K562 (cell line): Measurements from ENCODE around the gene NELL1. TPM values are rescaled to one million over a fixed set of nuclear protein-coding genes. Genes with fewer than 3 reads are reported as not detected.

Experiments used
- ATAC-seq: fragments of 200-7000 bp; cut with Tn5 transposase; 3 replicates; pipeline ENCODE4 v1.9.1; 2020; ENCODE audit warnings: moderate library complexity
- BruUV-seq: library from RNA; stranded (reverse); fragments of 400-500 nt; replicated peaks from 2 replicates; lab custom pipeline; 2021; lab: Mats Ljungman, UMichigan
- CTCF ChIA-PET: fragments of 300-600 bp; formaldehyde crosslinking; extraction: SDS; loops from one replicate; lab custom pipeline; 2021; ENCODE audit warnings: low intra/inter-chr PET ratio; lab: Yijun Ruan, JAX
- POLR2A ChIA-PET: fragments of 300-600, 350-650 bp; sonication (Branson Sonifier 250); formaldehyde crosslinking; extraction: SDS; loops from one replicate; lab custom pipeline; 2021; ENCODE audit warnings: antibody characterized with exemption, inconsistent platforms; lab: Yijun Ruan, JAX
- DNase-seq, 4 experiments: peaks; one replicate each; pipeline versions ENCODE4 v3.0.0 to v3.0.0-alpha.2; 2011 to 2018; ENCODE audit warnings: low spot score in 3 of 4, mixed read lengths in 3 of 4; ENCODE audit errors: extremely low read depth in 1 of 4
- FAIRE-seq: peaks from 2 replicates; lab custom pipeline; 2011; peaks lifted over from hg19 to GRCh38; lab: Jason Lieb, UNC
- H2AFZ ChIP-seq: 2 replicates; pipeline ENCODE4 v1.6.0; 2011; ENCODE audit warnings: low read depth, low read length, control low read depth, inconsistent platforms
- H3K27ac ChIP-seq: fragments of 200-600 bp; 3 replicates; pipeline ENCODE4 v1.8.0; 2011; ENCODE audit warnings: low read depth, mild to moderate bottlenecking, control low read depth, inconsistent platforms, low read length, moderate library complexity, mixed read lengths; ENCODE audit errors: extremely low read depth
- H3K27me3 ChIP-seq, 2 experiments: fragments of 300-600 bp in 1 of 2; 2 replicates in 1 of 2; 3 replicates in 1 of 2; pipeline versions ENCODE4 v1.6.0 to v1.8.0; 2011; ENCODE audit warnings: inconsistent platforms in 2 of 2, low read length in 2 of 2, mild to moderate bottlenecking in 1 of 2, mixed read lengths in 1 of 2, moderate library complexity in 1 of 2; ENCODE audit not compliant: control insufficient read depth in 2 of 2, insufficient read depth in 2 of 2
- H3K36me3 ChIP-seq: fragments of 300-600 bp; 3 replicates; pipeline ENCODE4 v1.8.0; 2011; ENCODE audit warnings: mild to moderate bottlenecking, low read length, inconsistent platforms; ENCODE audit not compliant: control insufficient read depth, insufficient read depth
- H3K4me1 ChIP-seq, 2 experiments: fragments of 200-600 bp in 1 of 2; replicated peaks in 1 of 2; 2 replicates in 1 of 2; 3 replicates in 1 of 2; pipeline versions ENCODE4 v1.5.1 to v1.8.0; 2011; ENCODE audit warnings: inconsistent platforms in 2 of 2, low read length in 2 of 2, mild to moderate bottlenecking in 1 of 2, mixed read lengths in 1 of 2, moderate library complexity in 1 of 2; ENCODE audit not compliant: control insufficient read depth in 2 of 2, insufficient read depth in 2 of 2
- H3K4me2 ChIP-seq: 2 replicates; pipeline ENCODE4 v1.6.1; 2011; ENCODE audit warnings: low read length, control low read depth, inconsistent platforms, mixed read lengths; ENCODE audit not compliant: insufficient read depth
- H3K4me3 ChIP-seq: fragments of 200-600 bp; sonication (generic), shearing (Covaris generic); 2 replicates; pipeline ENCODE4 v1.5.1; 2016; ENCODE audit warnings: control low read depth, inconsistent platforms
- H3K79me2 ChIP-seq: fragments of 200-600 bp; 3 replicates; pipeline ENCODE4 v1.8.0; 2011; ENCODE audit warnings: low read length, inconsistent platforms; ENCODE audit not compliant: control insufficient read depth, insufficient read depth
- H3K9ac ChIP-seq, 2 experiments: 2 replicates each; pipeline versions ENCODE4 v1.6.0 to v1.6.1; 2011; ENCODE audit warnings: low read depth in 2 of 2, low read length in 2 of 2, control low read depth in 1 of 2, inconsistent platforms in 1 of 2, mild to moderate bottlenecking in 1 of 2, mixed read lengths in 1 of 2; ENCODE audit not compliant: insufficient read depth in 1 of 2
- H3K9me1 ChIP-seq: one replicate; pipeline ENCODE4 v1.6.0; 2011; ENCODE audit warnings: inconsistent platforms, mild to moderate bottlenecking, low read length, moderate library complexity; ENCODE audit not compliant: control insufficient read depth, insufficient read depth
- H3K9me3 ChIP-seq: replicated peaks from 2 replicates; pipeline ENCODE4 v1.5.1; 2011; ENCODE audit warnings: low read depth, low read length, inconsistent platforms; ENCODE audit not compliant: control insufficient read depth, insufficient read depth
- H4K20me1 ChIP-seq: replicated peaks from 2 replicates; pipeline ENCODE4 v1.6.1; 2011; ENCODE audit warnings: low read length, inconsistent platforms, mixed read lengths; ENCODE audit not compliant: control insufficient read depth, insufficient read depth
- ATF3 ChIP-seq, 2 experiments: fragments of 450-650 bp in 1 of 2; sonication (generic) in 1 of 2; formaldehyde crosslinking in 1 of 2; IDR thresholded peaks in 1 of 2; conservative IDR thresholded peaks in 1 of 2; 2 replicates each; pipeline versions ENCODE4 v1.6.1 to v1.8.1; 2016 to 2023; ENCODE audit warnings: mild to moderate bottlenecking in 2 of 2, moderate library complexity in 2 of 2, inconsistent platforms in 1 of 2, missing genetic modification reagents in 1 of 2
- COPS2 ChIP-seq: fragments of 450-650 bp; conservative IDR thresholded peaks from 2 replicates; pipeline ENCODE4 v1.6.1; 2016; ENCODE audit warnings: mild to moderate bottlenecking, moderate library complexity
- MCM7 ChIP-seq, 2 experiments: fragments of 450-650 bp; IDR thresholded peaks; 2 replicates each; pipeline ENCODE4 v1.6.1; 2016 to 2018
- POLR2B ChIP-seq: fragments of 450-650 bp; IDR thresholded peaks from 2 replicates; pipeline ENCODE4 v1.6.1; 2018; ENCODE audit warnings: low read depth; ENCODE audit not compliant: partially characterized antibody
- RBM17 ChIP-seq: fragments of 200-400 bp; formaldehyde crosslinking; IDR thresholded peaks from 2 replicates; pipeline ENCODE4 v1.6.1; 2017; ENCODE audit warnings: low read depth, mild to moderate bottlenecking, low read length, borderline replicate concordance
- TAF15 ChIP-seq: fragments of 200-400 bp; formaldehyde crosslinking; IDR thresholded peaks from 2 replicates; pipeline ENCODE4 v1.6.1; 2017; ENCODE audit warnings: mild to moderate bottlenecking, low read depth, low read length, moderate library complexity
- TEAD1 ChIP-seq, 2 experiments: fragments of 450-650 bp in 1 of 2; sonication (generic) in 1 of 2; formaldehyde crosslinking; IDR thresholded peaks; 2 replicates each; pipeline versions ENCODE4 v1.4.0 to v1.8.0; 2020 to 2022; ENCODE audit warnings: mild to moderate bottlenecking in 2 of 2, missing genetic modification reagents in 1 of 2
- ZBTB17 ChIP-seq: fragments of 450-650 bp; formaldehyde crosslinking; IDR thresholded peaks from 2 replicates; pipeline ENCODE4 v1.4.0; 2020; ENCODE audit warnings: mild to moderate bottlenecking
- whole genome bisulfite sequencing: fragments of 100-300 bp; shearing (Covaris generic); methylation state at CpG from one replicate; pipeline ENCODE4 v1.1.6; 2016; ENCODE audit warnings: low coverage, mixed read lengths; ENCODE audit not compliant: insufficient coverage; ENCODE audit errors: missing lambda C conversion rate; 5-methylcytosine and 5-hydroxymethylcytosine counted together
- in situ Hi-C: fragments of 300-500 bp; cut with MboI; formaldehyde crosslinking; loops from 4 replicates; pipeline ENCODE4 v1.15.0; 2018; ENCODE audit warnings: inconsistent platforms, mixed read lengths
- intact Hi-C: fragments of 100-400 bp; cut with micrococcal nuclease; formaldehyde crosslinking; loops from 2 replicates; pipeline ENCODE4 v1.14.2; 2022
- polyA plus RNA-seq, 8 experiments: library from polyadenylated mRNA; depleted of rRNA in 4 of 8; stranded (reverse) in 5 of 8; unstranded in 3 of 8; fragments of >200 nt; fragmentation: Nextera tagmentation in 2 of 8; fragmentation: Illumina TruSeq in 1 of 8; extraction: Ambion mirVana in 2 of 8; extraction: Trizol in 1 of 8; gene quantifications; 2 replicates each; pipeline versions ENCODE4 v1.2.1 to v1.2.3, GENCODE V29; 2011 to 2014; ENCODE audit warnings: inconsistent platforms in 1 of 8, missing spikeins in 1 of 8
- total RNA-seq, 7 experiments: library from RNA; depleted of rRNA in 6 of 7; stranded (reverse); fragments of >200 nt in 6 of 7; fragmentation: Illumina TruSeq in 2 of 7; extraction: Trizol in 2 of 7; gene quantifications; 2 replicates each; pipeline versions ENCODE4 v1.2.1 to v1.2.3, GENCODE V29; 2011 to 2021; ENCODE audit warnings: low replicate concordance in 1 of 7
- TF ChIP-seq, protein P1 (sequence below): IDR thresholded peaks from 3 replicates; pipeline ENCODE4 v1.6.1; 2011; ENCODE audit warnings: borderline replicate concordance, mild to moderate bottlenecking, moderate library complexity; ENCODE audit not compliant: insufficient read length; ENCODE audit errors: extremely low read depth

The NELL1 gene
- total and polyA plus RNA-seq, 9 of the 15 experiments (the other 6 are each of a cell fraction or from before 2014, with no cell fraction given): not detected

- TF ChIP-seq, protein P1, sequence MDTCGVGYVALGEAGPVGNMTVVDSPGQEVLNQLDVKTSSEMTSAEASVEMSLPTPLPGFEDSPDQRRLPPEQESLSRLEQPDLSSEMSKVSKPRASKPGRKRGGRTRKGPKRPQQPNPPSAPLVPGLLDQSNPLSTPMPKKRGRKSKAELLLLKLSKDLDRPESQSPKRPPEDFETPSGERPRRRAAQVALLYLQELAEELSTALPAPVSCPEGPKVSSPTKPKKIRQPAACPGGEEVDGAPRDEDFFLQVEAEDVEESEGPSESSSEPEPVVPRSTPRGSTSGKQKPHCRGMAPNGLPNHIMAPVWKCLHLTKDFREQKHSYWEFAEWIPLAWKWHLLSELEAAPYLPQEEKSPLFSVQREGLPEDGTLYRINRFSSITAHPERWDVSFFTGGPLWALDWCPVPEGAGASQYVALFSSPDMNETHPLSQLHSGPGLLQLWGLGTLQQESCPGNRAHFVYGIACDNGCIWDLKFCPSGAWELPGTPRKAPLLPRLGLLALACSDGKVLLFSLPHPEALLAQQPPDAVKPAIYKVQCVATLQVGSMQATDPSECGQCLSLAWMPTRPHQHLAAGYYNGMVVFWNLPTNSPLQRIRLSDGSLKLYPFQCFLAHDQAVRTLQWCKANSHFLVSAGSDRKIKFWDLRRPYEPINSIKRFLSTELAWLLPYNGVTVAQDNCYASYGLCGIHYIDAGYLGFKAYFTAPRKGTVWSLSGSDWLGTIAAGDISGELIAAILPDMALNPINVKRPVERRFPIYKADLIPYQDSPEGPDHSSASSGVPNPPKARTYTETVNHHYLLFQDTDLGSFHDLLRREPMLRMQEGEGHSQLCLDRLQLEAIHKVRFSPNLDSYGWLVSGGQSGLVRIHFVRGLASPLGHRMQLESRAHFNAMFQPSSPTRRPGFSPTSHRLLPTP: no peak
- TF ChIP-seq TEAD1 (CRISPR knock-in tag; IDR thresholded peaks at IDR 0.05): no peak
- no peak for TF ChIP-seq TAF15
- no peak for TF ChIP-seq COPS2
Observed at GRCh38 chr11:21088930-21089329, 419.5 kb downstream of the NELL1 start (continued).

DNA sequence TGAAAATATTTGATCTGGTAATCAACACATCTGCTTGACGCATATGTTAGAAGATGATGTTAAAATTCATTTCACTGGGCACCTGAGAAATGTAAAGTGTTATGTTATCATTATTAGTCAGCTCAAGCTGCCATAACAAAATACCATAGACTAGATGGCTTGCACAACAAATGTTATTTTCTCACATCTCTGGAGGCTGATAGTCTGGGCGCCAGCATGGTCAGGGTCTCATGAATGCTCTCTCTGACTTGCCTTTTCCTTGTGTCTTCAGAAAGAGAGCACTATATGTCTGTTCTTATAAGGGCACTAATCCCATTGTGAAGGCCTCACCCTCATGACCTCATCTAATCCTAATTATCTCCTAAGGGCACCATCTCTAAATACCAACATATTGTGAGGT is 435.3 kb downstream of the NELL1 start:
- intact Hi-C loops (no loop called here), in situ Hi-C loops (no loop called here)
- H3K9me3 ChIP-seq: no peaks in the 10 kb centered on the region
- H3K27me3 ChIP-seq: no peaks in the 10 kb centered on the region
- BruUV-seq: no TSS peak
- no peaks in the 10 kb centered on the region for H3K4me1 ChIP-seq
- FAIRE-seq (no peak), DNase-seq (no peak), ATAC-seq (no peak)
- H3K9me1 ChIP-seq: no peaks in the 10 kb centered on the region
- WGBS: 0% methylated on average over 2 of the region's 2 CpGs
- H3K9ac ChIP-seq: no peak overlapping the region
- no peaks in the 10 kb centered on the region for H3K36me3 ChIP-seq
- no peak overlapping the region for H3K4me3 ChIP-seq
- no peak overlapping the region for H3K27ac ChIP-seq
- H4K20me1 ChIP-seq: no peaks in the 10 kb centered on the region
- H2AFZ ChIP-seq: no peak overlapping the region
- no peak overlapping the region for H3K4me2 ChIP-seq
- POLR2A ChIA-PET: no interaction called here
- CTCF ChIA-PET: no interaction called here
- H3K79me2 ChIP-seq: no peaks in the 10 kb centered on the region
- TF ChIP-seq RBM17 (no peak), ZBTB17 (CRISPR knock-in tag) (no peak), POLR2B (no peak), MCM7 (IDR thresholded peaks at IDR 0.05) (no peak), ATF3 (IDR thresholded peaks at IDR 0.05) (no peak), ATF3 (CRISPR knock-in tag; conservative IDR thresholded peaks at IDR 0.05) (no peak)
